GM21786 (cell line): ENCODE results near the gene ZNF611.
A peak's percentile ranks its signal among the peaks of the same experiment; 100 is the strongest.
"Not testable (repeated sequence)": the region's sequence is repeated elsewhere in the genome, so short reads cannot be mapped to it uniquely, and the experiment has no call there.

Source experiments
- ATAC-seq: cut with Tn5 transposase; IDR thresholded peaks from one replicate; pipeline ENCODE4 v1.9.1; 2021; ENCODE audit not compliant: unreplicated experiment

The ZNF611 gene

DNA sequence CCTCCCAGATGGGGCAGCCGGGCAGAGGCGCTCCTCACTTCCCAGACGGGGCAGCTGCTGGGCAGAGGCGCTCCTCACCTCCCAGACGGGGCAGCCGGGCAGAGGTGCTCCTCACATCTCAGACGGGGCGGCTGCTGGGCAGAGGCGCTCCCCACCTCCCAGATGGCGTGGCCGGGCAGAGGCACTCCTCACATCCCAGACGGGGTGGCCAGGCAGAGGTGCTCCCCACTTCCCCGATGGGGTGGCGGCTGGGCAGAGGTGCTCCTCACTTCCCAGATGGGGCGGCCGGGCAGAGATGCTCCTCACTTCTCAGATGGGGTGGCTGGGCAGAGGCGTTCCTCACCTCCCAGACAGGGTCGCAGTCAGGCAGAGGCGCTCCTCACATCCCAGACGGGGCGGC is 14.3 kb downstream of the ZNF611 start:
- not testable (repeated sequence) for ATAC-seq

DNA sequence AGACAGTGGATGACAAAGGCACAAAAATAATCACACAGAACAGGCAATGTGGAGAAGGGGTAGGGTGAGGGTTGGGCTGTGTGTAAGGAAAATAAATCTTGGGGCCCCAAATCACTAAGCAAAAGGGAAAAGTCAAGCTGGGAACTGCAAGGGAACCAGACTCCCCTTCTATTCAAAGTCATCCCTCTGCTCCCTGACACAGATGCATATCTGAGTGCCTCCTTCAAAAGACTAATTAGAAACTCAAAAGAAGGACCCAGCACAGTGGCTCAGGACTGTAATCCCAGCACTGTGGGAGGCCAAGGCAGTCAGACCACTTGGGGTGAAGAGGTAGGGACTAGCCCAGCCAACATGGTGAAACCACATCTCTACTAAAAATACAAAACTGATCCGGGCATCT is 18.3 kb downstream of the ZNF611 start:
- no peak for ATAC-seq

DNA sequence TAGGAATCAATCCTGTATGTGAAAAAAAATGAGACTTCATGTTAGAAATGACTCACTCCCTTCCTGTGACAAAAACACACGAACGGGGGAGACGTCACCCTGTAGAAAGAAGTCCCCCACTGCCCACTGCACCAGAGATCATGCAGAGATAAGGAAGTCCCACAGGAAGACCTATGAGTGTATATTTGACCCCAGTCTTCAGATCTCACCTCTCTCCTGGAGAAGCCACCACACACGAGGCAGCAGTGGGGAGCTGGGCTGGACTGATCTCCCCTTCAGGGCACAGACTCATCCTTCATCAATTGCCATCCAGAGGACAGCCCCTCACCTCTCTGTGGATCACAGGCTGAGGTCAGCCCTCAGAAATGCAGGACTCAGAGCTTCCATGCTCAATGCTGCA is 18.9 kb downstream of the ZNF611 start:
- not testable (repeated sequence) for ATAC-seq

DNA sequence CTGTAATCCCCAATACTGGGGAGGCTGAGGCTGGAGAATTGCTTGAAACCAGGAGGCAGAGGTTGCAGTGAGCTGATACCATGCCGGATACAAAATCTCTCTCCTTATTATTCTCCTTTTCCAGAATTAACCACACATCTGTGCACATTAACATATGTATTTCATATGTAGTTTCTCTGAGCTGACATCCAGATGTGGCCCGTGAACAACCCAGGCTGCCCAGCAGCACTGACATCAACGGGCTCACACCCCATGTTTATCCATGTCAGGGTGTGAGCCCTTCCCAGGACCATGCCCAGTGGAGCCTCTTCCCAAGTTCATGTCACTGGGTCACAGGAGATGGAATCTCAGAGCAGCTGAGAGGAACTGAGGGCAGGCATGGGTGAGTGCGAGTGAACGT is 19.5 kb downstream of the ZNF611 start:
- ATAC-seq: not testable (repeated sequence)

DNA sequence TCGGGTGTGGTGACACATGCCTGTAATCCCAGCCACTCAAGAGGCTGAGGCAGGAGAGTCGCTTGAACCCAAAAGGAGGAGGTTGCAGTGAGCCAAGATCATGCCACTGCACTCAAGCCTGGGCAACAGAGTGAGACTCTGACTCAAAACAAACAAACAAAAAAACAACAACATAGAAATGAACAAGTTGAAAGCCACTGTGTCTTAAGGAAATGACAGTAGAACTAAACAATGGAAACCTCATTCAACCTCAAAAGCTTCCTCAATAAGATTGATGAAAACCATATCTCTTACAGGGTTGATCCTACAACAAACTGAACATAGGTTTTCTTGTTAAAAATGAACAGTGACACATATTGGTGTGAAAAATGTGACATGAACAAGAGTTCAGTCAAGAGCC is 21.8 kb downstream of the ZNF611 start:
- not testable (repeated sequence) for ATAC-seq

DNA sequence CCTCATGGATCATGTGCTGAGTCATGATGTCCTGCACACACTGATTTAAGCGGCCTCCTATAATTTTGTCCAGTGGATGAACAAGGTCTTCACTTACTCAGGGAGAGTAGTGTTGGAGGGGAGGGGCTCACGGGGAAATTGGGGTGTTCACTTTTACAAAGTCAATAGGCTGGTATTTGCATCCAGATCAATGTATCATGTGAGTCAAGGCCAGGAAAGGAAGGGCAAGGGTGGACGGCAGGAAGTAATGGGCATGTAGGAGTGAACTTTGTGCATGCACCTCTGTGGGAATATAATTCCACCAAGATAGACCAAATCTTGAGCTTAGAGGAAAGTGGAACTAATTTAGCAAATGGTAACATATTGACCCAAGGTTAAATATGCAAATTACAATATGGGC is 23.2 kb downstream of the ZNF611 start:
- ATAC-seq: not testable (repeated sequence)

DNA sequence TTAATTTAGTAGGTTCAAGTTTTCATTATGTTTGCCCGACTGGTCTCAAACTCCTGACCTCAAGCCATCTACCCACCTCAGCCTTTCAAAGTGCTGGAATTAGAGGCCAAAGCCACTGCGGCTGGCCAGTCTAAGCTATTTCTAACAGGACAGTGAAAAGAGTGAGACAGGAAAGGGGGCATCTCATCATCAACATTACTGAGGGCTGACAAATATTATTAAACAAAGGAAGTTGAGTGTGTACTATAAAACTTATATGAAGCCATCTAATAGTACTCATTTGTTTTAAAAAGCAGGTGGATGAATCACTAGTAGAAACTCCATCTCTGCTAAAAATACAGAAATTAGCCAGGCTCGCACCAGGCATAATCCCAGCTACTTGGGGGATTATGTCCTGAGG is 24.3 kb downstream of the ZNF611 start:
- no peak for ATAC-seq

DNA sequence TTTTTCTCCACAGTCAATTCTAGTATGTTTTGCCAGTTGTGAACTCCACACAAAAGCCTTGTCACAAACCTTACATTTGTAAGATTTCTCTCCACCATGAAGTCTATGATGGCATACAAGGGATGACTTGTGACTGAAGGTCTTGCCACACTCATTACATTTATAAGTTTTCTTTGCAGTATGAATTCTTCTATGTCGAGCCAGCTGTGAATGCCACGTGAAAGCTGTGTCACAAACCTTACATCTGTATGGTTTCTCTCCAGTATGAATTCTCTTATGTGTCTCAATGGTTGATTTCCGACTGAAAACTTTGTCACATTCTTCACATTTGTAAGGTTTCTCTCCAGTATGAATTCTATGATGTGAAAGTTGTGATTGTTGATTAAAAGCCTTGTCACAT is 29.2 kb downstream of the ZNF611 start:
- not testable (repeated sequence) for ATAC-seq

DNA sequence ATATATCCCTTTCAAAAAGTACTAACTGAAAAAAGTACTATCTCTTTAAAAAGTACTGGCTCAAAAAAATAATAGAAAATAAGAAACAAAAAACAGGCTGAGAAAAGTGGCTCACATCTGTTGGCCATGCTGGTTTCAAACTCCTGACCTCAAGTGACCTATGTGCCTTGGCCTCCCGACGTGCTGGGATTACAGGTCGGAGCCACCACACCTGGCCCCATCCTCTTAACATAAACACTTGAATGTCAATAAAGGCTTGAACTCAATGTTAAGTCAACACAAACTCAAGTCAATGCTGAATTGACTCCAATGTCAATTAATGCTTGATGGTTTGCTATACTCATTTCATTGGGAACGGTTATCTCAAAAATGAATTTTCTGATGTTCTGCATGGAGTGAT is 30.9 kb downstream of the ZNF611 start:
- ATAC-seq: no peak

DNA sequence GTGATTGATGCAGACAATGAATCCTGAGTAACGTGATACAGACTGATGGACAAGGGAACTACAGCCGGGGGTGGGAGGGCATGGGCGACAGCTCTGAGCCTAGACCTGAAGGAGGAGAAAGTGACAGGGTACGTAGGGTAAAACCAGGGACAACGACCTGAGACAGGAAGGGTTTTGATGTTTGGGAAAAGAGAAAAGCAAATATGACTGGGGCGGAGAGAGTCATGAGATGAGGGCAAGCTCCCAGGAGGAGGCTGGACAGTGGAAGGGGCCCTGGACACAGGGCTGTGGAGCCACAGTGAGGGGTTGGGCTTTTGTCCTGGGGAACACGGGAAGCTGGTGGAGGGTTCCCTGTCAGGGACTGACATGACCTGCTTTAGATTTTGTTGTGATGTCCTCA is 34.2 kb downstream of the ZNF611 start:
- no peak for ATAC-seq

DNA sequence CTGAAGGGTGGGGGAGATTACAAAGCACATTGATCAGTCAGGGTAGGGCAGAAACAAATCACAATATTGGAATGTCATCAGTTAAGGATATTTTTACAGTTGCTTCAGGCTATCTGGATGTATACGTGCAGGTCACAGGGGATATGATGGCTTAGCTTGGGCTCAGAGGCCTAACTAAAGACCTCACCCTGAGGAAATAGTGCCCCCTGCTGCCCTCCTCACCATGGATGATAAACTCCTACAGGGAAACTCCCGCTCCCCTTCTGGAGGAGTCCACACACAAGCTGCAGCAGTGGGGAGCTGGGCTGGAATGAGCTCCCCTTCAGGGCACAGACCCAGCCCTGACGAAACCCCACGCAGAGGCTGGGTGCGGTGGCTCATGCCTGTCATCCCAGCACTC is 35.3 kb downstream of the ZNF611 start:
- ATAC-seq: not testable (repeated sequence)

DNA sequence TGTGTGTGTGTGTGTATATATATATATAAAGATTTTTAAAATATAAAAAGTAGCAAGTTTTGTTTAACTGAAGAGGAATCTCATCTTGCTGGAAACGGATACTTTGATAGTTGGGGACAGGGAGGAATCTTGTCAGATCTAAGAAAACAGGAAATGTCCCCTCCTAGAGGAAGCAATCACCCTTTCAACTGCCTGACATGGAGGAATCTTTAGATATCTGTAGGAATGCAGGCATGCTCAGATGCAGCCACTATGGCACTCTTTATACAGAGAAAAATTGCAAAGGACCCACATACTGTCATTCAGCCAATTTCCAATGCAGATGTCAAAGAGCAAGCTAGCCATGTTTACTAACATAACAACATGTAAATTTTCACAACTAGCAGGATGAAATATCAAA is 38.8 kb downstream of the ZNF611 start:
- ATAC-seq: no peak

DNA sequence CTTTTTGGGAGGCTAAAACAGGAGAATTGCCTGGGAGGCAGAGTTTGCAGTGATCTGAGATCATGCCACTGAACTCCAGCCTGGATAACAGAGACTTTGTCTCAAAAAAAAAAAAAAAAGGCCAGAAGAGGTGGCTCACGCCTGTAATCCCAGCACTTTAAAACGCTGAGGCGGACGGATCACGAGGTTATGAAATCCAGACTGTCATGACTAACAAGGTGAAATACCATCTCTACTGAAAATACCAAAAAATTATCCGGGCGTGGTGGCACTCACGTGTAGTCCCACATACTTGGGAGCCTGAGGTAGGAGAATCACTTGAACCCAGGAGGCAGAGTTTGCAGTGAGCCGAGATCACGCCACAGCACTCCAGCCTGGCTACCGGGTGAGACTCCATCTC is 39.9 kb downstream of the ZNF611 start:
- ATAC-seq: no peak

DNA sequence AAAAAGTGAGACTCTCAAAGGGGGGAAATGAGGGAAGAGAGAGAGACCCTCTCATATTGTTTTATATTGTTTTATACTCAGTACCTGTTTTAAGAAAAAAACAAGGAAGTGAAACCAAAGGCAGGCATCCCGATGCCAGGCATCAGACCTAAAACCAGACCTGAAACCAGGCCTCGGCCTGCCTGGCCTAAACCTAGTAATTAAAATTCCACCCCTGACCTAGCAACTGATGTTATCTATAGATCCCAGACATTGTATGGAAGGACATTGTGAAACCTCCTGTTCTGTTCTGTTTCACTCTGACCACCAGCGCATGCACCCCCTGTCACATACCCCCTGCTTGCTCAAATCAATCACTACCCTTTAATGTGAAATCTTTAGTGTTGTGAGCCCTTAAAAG is 40.6 kb downstream of the ZNF611 start:
- not testable (repeated sequence) for ATAC-seq

DNA sequence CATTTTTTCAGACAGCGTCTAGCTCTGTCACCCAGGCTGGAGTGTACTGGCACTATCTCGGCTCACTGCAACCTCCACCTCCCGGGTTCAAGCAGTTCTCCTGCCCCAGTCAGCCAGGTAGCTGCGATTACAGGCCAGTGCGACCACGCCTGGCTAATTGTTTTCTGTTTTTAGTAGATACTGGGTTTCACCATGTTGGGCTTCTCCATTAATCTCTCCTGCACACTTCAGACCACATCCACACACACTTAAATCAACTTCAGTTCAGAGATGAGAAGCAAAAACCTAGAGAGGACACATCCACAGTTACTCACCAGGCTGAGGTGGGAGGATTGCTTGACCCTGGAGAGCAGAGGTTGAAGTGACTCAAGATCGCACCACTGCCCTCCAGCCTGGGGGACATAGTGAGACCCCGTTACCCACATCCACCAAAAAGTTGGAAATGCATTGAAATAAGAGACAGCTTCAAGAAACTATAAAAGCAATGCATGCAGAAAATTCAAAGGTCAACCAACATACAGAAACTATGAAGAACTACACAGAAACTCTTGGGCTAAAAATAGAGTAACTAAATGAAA is 42.3 kb downstream of the ZNF611 start:
- ATAC-seq: no peak

DNA sequence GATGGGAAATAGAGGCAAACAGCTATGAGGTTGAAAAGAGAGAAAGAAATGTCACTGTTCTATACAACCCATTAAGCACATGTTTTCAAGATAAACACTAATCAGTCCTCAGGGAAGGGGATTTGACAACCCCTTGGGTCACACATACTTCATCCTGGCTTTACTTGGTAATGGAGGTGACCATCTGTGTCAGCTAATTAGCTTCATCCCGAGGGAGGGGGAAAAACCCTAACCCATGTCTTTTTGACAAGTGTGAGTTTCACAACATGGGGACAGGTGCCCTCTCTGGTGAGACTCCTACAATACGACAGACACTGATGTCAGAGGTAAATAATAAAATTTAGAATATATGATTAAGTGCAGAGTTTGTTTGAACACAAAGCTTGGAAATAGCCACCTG is 43.1 kb downstream of the ZNF611 start:
- ATAC-seq: no peak

DNA sequence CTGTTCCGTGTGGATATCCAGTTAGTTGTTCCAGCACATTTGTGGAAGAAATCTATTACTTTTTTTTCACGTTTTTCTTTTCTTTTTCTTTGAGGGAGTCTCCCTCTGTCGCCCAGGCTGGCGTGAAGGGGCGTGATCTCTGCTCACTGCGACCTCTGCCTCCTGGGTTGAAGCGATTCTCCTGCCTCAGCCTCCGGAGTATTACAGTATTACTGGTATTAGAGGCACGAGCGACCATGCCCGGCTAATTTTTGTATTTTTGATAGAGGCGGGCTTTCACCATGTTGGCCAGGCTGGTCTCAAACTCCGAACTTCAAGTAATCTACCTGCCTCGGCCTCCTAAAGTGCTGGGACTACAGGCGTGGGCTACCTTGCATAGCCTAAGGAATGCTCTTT is 43.6 kb downstream of the ZNF611 start:
- ATAC-seq: no peak

DNA sequence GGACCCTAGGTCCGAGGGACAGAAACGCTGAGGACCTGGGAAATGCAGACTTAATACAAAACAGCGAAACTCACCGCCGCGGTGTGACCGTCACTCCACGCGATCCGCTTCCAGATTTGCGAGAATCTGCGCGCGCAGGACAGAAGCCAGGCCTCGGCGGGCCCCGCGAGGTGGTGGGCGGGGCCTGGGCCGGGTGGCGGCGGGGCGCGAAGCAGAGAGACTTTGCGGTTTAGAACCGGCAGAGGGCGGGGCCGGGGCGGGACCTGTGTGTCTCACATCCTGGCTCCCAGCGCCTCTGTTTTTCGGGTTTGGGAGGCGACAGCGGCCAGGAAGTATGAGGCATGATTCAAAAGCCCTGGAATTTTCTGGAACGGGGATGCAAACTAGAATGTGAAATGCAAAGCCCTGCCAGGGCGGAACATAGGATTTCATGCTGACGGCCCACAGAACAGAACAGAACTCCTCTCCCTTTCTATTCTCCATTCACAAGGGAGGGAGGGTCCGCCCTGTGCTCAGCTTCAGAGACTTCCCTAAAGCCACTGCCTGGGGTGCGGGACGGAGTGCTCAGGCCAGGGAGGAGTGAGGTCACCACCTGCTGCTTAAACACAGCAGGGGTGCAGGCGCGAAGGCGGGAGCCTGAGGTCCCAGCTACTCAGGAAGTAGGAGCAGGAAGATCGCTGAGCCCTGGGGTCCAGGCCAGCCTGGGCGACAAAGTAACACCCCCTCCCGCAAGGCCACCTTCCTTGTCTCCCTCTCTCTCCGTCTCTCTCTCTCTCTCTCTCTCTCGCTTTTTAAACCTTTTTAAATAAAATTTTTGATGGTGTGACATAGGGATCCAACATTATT is 44.3 kb downstream of the ZNF611 start:
- peak; percentile 76 for ATAC-seq

DNA sequence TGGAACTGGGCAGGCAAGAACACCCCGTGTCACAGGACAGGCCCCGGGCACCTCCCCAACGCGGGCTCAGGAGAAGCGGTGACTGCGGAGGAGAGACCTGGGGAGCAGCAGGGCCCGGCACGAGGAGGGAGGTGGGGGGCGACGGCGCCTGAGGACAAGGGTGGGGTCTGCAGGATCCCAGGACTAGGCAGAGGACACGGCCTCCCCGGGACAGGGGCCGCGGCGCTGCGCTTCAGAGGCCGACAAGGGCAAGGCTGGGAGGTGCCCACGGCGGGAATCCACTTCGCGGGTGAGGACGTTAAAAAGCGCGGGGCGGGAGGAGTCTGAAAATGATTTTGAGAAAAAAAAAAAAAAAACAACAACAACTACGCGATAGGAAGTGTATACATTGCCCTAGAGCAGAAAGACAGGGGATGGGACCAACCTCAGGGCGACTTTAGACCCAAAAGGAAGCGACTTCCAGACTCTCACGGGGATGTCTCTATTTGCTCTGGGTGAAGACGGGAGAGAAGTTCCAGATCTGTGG is 44.9 kb downstream of the ZNF611 start:
- no peak for ATAC-seq

DNA sequence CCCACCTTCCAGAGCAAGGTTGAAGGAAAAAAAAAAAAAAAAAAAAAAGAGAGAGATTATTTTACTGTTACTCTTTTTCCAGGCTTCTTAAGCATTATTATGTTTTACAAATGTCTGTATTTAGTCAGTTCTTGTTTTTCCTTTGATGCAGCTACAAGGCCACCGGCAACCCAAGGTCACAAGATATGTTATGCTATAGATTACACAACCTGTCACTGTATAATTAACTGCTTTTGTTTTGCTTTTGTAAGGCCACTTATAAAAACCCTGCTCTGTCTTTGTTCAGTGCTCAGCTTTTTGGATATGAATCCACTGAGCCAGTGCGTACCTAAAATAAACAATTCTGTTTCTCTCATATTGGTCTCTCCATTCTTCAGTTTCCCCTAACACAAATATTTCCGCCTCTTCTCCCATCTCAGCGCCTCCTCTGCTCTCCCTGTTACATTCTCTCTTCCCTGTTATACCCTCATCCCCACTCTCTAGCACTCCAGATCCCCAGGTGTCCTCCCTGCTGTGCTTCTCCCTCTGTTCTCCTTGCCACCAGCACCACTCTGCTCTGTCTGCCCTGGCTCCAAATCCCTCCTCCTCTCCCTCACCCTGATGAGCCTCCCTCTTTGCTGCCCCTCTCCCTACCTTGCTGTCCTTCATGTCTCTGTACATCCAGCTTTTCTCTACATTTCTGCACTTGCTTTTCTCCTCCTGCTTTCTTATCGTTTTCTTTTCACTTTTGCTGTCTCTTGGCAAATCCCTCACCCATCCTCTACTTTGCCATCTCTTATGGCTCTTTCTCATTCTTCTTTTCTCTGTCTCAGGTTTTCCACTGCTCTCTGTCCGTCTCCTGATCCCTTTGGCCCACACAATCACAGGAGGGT is 45.7 kb downstream of the ZNF611 start:
- not testable (repeated sequence) for ATAC-seq

DNA sequence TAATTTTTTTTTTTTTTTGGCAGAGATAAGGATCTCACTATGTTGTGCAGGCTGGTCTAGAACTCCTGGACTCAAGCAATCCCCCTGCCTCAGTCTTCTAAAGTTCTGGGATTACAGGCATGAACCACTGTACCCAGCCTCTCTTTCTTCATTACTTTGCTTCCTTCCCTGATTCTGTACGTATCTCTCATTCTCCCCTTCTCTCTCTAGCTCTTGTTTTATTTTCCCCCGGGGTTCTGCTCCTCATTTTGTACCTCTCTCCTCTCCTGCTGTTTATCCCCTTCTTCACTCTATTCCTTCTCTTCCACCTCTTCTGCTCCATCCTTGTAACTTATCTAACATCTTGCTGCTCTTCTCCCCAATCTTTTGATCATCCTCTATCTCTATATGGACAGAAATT is 46.5 kb downstream of the ZNF611 start:
- no peak for ATAC-seq

DNA sequence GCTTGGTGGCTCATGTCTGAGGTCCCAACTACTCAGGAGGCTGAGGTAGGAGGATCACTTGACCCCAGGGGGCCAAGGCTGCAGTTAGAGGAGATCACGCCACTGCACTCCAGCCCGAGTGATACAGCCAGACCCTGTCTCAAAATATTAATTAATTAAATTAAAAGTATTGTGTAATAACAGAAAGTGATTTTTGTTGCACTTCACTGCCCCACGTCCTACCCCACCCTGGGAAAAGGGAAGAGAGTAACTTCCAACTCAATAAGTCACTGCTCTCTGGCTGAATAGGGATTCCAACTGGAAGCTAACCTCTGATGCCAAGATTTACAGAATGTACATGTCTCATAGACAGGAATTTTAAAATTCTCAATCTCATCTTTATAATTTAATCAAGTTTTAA is 47.2 kb downstream of the ZNF611 start:
- ATAC-seq: no peak
